Stimulated activated memory B cell treated with anti-CD40 and anti-IgM and Interleukin-4, amounts not matched to agents 10 μg/mL and 1 μg/mL and 100 μg/mL, for 72 hours (primary cell): ENCODE measurements around the gene SNX8.
"Not testable (repeated sequence)": the region's sequence is repeated elsewhere in the genome, so short reads cannot be mapped to it uniquely, and the experiment has no call there.

ENCODE experiments used
- ATAC-seq: fragments of 150-1000 bp; cut with Tn5 transposase; 2 replicates; pipeline ENCODE4 v1.10.0; 2021
- H3K27ac Mint-ChIP-seq: one replicate; pipeline ENCODE4 v1.8.0; 2022; ENCODE audit warnings: mild to moderate bottlenecking, mixed read lengths
- H3K27me3 Mint-ChIP-seq: one replicate; pipeline ENCODE4 v1.8.0; 2022; ENCODE audit warnings: mixed read lengths
- H3K36me3 Mint-ChIP-seq: one replicate; pipeline ENCODE4 v1.8.0; 2022; ENCODE audit warnings: mixed read lengths
- H3K4me1 Mint-ChIP-seq: one replicate; pipeline ENCODE4 v1.8.0; 2022; ENCODE audit warnings: mixed read lengths
- H3K4me3 Mint-ChIP-seq: one replicate; pipeline ENCODE4 v1.8.0; 2022; ENCODE audit warnings: mild to moderate bottlenecking, moderate library complexity, mixed read lengths
- H3K9me3 Mint-ChIP-seq: one replicate; pipeline ENCODE4 v1.8.0; 2022; ENCODE audit warnings: mixed read lengths

Gene SNX8

DNA sequence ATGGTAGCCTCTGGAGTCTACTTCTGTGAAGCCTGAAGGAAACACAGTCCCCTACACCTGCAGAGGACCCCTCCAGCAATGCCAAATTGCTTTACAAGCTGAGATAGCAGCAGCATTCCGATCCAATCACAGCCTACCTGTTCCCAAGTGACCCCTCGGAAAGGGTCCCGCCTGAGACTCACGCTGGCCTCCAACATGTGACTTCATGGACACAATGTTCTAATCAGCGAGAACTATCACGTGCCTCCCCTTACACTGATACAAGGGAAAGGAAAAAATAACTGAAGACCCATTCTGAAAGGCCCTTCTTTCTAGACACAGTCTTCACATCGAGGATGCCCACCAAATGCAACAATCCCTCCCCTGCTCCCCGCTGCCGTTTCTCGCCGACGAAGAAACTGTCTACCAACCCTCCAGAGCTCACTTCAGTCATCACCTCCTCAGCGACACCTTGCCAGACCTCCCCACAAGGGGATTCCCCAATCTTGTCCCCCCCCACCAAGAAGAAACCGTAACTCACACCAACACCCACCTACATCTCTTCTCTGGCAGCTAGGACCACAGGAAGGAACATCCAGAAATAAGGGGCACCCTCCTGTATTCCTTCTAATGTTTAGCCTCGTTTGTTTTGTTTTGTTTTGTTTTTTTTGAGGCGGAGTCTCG, 1.8 kb downstream of the SNX8 start:
- peaks cover 21% of the 10 kb centered on the region for H3K4me1 Mint-ChIP-seq
- ATAC-seq, result peak; percentile 34
- H3K36me3 Mint-ChIP-seq, result peaks cover 38% of the 10 kb centered on the region
- no peaks in the 10 kb centered on the region for H3K27me3 Mint-ChIP-seq
- H3K27ac Mint-ChIP-seq, result no peak overlapping the region
- H3K4me3 Mint-ChIP-seq, result peak overlapping the region; percentile 96
- H3K9me3 Mint-ChIP-seq, result no peaks in the 10 kb centered on the region

DNA sequence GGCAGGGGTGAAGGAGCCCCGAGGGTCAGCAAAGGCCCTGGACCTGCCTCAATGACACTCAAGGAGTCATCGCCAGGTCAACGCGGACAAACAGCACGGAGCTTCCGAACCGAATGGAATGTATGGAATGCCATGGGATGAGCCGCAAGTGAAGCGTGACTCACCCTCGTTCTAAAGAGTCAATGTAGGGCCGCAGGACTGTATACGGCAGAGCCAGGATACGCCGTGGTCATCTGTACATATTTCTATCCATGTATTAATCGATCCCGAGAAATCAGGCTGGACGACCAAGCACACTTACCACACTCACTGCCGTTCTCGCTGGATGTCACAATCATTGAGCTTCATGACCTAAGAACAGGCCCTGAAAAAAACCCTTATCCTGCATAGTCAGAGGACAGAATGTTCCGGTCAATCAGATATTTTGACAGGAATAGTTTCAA, 4.3 kb downstream of the SNX8 start:
- peaks cover 40% of the 10 kb centered on the region for H3K4me1 Mint-ChIP-seq

DNA sequence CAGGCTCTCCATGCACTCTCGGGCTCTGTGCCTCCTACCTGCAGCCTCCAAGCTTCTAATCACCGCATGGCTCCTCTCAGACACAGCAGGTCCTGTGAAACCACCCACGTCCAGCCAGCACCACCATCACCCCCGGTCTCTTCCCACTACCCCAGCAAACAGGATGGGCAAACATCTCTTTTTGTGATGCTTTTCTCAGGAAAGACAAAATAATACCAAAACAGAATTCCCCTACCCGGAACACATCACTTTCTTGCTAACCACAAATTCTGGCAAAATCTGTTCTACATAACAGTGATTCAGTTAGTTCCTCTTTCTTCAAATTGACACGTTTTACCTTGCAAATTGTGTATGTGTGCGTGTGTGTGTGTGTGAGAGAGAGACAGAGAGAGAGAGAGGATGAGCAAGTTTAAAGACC, 6.5 kb downstream of the SNX8 start:
- H3K27ac Mint-ChIP-seq, result peak overlapping the region; percentile 79
- no peaks in the 10 kb centered on the region for H3K9me3 Mint-ChIP-seq
- peaks cover 58% of the 10 kb centered on the region for H3K36me3 Mint-ChIP-seq
- peaks cover 43% of the 10 kb centered on the region for H3K4me1 Mint-ChIP-seq
- no peaks in the 10 kb centered on the region for H3K27me3 Mint-ChIP-seq
- peak overlapping the region; percentile 81 for H3K4me3 Mint-ChIP-seq
- ATAC-seq, result peak; percentile 90

More for the DNA sequence above, 4.3 kb downstream of the SNX8 start:
- no peaks in the 10 kb centered on the region for H3K27me3 Mint-ChIP-seq
- H3K27ac Mint-ChIP-seq, result no peak overlapping the region
- no peak for ATAC-seq
- peaks cover 54% of the 10 kb centered on the region for H3K36me3 Mint-ChIP-seq
- peak overlapping the region; percentile 60 for H3K4me3 Mint-ChIP-seq
- no peaks in the 10 kb centered on the region for H3K9me3 Mint-ChIP-seq

DNA sequence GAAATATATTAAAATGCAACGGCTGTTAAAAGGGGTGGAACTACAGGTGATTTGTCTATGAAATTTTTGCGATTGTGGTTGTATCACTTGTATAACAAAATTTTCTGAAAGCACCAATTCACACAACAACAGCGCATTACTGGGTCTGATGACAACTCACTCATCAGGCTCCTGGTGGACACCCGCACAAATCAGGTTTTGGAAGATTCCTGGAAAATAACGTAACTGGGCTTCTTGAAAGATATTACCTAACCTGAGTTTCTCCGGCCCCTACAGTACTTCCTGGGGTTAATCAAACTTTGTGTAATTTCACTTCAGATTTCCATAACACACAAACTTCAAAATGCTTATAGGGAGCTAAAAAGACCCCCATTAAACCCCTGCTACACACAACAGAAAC, 7.6 kb downstream of the SNX8 start:
- no peaks in the 10 kb centered on the region for H3K27me3 Mint-ChIP-seq
- peak overlapping the region; percentile 79 for H3K27ac Mint-ChIP-seq
- ATAC-seq, result no peak
- peaks cover 42% of the 10 kb centered on the region for H3K4me1 Mint-ChIP-seq
- no peaks in the 10 kb centered on the region for H3K9me3 Mint-ChIP-seq
- peak overlapping the region; percentile 81 for H3K4me3 Mint-ChIP-seq
- H3K36me3 Mint-ChIP-seq, result peaks cover 57% of the 10 kb centered on the region

DNA sequence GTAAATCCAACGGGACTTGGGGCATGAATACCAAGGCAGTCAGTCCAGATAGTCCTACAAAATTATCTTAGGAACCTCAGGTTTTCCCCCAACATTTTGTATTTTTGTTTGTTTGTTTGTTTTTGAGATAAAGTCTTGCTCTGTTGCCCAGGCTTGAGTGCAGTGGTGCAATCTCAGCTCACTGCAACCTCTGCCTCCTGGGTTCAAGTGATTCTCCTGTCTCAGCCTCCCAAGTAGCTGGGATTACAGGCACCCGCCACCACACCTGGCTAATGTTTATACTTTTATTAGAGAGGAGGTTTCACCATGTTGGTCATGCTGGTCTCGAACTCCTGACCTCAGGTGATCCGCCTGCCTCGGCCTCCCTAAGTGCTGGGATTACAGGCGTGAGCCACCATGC, 9.0 kb downstream of the SNX8 start:
- peaks cover 59% of the 10 kb centered on the region for H3K36me3 Mint-ChIP-seq
- peak overlapping the region; percentile 57 for H3K27ac Mint-ChIP-seq
- ATAC-seq, H3K9me3 Mint-ChIP-seq, H3K27me3 Mint-ChIP-seq: not testable (repeated sequence)
- H3K4me1 Mint-ChIP-seq, result peaks cover 56% of the 10 kb centered on the region
- H3K4me3 Mint-ChIP-seq, result peak overlapping the region; percentile 81

DNA sequence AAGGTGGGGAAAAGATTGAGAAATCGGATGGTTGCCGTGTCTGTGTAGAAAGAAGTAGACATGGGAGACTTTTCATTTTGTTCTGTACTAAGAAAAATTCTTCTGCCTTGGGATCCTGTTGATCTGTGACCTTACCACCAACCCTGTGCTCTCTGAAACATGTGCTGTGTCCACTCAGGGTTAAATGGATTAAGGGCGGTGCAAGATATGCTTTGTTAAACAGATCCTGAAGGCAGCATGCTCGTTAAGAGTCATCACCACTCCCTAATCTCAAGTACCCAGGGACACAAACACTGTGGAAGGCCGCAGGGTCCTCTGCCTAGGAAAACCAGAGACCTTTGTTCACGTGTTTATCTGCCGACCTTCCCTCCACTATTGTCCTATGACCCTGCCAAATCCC, 10.7 kb downstream of the SNX8 start:
- ATAC-seq, H3K27me3 Mint-ChIP-seq, H3K27ac Mint-ChIP-seq, H3K9me3 Mint-ChIP-seq: not testable (repeated sequence)
- H3K36me3 Mint-ChIP-seq, result peaks cover 57% of the 10 kb centered on the region
- H3K4me1 Mint-ChIP-seq, result peaks cover 64% of the 10 kb centered on the region
- H3K4me3 Mint-ChIP-seq, result peak overlapping the region; percentile 41

DNA sequence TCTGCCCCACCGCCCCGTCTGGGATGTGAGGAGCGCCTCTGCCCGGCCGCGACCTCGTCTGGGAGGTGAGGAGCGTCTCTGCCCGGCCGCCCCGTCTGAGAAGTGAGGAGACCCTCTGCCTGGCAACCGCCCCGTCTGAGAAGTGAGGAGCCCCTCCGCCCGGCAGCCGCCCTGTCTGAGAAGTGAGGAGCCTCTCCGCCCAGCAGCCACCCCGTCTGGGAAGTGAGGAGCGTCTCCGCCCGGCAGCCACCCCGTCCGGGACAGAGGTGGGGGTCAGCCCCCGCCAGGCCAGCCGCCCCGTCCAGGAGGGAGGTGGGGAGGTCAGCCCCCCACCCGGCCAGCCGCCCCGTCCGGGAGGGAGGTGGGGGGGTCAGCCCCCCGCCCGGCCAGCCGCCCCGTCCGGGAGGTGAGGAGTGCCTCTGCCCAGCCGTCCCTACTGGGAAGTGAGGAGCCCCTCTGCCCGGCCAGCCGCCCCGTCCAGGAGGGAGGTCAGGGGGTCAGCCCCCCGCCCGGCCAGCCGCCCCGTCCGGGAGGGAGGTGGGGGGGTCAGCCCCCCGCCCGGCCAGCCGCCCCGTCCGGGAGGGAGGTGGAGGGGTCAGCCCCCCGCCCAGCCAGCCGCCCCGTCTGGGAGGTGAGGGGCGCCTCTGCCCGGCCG, 11.4 kb downstream of the SNX8 start:
- not testable (repeated sequence) for H3K4me3 Mint-ChIP-seq, H3K27me3 Mint-ChIP-seq, H3K9me3 Mint-ChIP-seq, ATAC-seq
- Mint-ChIP-seq H3K4me1 (peaks cover 70% of the 10 kb centered on the region), H3K27ac (peak overlapping the region; percentile 95), H3K36me3 (peaks cover 55% of the 10 kb centered on the region)

DNA sequence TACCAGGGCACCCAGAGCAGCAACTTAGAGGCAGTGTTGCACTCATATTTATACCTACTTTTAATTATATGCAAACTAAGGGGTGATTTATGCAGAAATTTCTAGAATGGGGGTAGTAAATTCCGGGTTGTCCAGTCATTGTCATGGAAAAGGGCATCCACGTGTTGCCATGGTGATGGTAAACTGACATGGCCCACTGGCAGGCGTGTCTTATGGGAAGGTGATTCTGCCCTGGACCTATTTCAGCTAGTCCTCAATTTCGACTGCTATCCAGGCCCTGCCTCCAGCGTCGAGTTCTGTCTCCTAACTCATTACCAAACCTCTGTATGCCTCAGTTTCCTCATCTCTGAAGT, 12.8 kb downstream of the SNX8 start:
- peaks cover 75% of the 10 kb centered on the region for H3K4me1 Mint-ChIP-seq
- peak overlapping the region; percentile 77 for H3K4me3 Mint-ChIP-seq
- ATAC-seq, result no peak
- H3K27ac Mint-ChIP-seq, result peak overlapping the region; percentile 95
- peaks cover 56% of the 10 kb centered on the region for H3K36me3 Mint-ChIP-seq
- H3K27me3 Mint-ChIP-seq, result no peaks in the 10 kb centered on the region
- H3K9me3 Mint-ChIP-seq, result no peaks in the 10 kb centered on the region

DNA sequence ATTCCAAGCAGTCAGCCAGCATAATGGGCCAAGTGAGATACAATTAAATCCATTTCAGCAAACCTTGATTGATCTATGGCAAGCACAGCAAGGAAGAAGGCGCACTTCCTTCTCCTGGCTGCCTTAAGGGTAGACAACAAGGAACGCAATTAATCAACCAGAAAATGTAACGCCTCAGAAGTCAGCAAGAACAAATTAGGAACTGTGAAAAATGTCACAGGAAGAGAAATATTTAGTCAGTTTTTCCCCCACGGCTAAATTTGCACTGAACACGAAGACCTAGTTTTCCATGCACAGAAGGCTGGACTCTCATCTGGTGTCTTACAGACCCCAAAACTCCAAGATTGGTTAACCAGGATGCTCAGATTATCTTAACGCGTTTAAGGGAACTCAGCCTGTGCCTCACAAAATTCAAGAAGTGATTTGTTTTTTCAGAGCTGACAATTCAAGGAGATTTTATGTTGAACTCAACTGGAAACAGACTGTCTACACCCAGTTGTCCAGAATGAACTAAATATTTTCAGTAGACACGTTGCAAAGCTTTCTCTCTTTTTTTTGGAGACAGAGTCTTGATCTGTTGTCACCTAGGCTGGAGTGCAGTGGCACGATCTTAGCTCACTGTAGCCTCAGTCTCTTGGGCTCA, 14.2 kb downstream of the SNX8 start:
- Mint-ChIP-seq H3K4me3 (peak overlapping the region; percentile 77), H3K27me3 (no peaks in the 10 kb centered on the region)
- peak; percentile 74 for ATAC-seq

DNA sequence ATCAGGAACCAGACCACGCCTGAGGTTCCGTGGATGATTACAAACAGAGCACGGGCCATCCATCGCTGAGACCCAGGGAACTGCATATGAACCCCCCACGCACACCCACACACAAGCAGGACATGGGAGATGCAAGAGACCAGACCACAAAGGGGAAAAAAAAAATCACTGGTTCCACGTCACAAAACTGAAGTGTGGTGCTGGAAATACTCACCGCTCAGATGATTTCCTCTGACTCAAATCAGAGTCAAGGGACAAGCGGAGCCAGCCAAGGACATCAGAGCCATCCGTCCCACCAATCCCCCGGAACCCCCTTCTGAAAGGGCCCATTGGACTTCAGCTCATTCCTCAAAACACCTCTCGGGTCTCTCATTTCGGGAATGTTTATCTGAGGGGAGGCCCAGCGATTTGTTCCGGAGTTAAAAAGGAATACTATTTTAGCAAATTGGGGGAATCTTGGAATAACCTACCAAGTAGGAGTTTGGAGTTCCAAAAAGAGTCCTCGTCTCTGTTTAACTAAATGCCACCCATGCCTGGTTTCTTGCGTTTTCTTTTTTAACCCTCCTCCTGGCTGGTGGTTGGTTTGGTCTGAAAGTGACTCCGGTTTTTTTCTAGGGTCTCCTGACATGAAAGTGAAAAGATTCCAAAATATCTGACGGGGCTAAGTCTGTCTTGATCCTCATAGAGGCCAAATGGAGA, 15.0 kb downstream of the SNX8 start:
- H3K27ac Mint-ChIP-seq, result peak overlapping the region; percentile 95
- peak; percentile 91 for ATAC-seq
- H3K9me3 Mint-ChIP-seq, result no peaks in the 10 kb centered on the region
- peaks cover 76% of the 10 kb centered on the region for H3K4me1 Mint-ChIP-seq
- peak overlapping the region; percentile 77 for H3K4me3 Mint-ChIP-seq
- H3K36me3 Mint-ChIP-seq, result peaks cover 51% of the 10 kb centered on the region
- H3K27me3 Mint-ChIP-seq, result no peaks in the 10 kb centered on the region

More for the DNA sequence above, 14.2 kb downstream of the SNX8 start:
- peaks cover 58% of the 10 kb centered on the region for H3K36me3 Mint-ChIP-seq
- H3K4me1 Mint-ChIP-seq, result peaks cover 76% of the 10 kb centered on the region
- peak overlapping the region; percentile 95 for H3K27ac Mint-ChIP-seq
- no peaks in the 10 kb centered on the region for H3K9me3 Mint-ChIP-seq

DNA sequence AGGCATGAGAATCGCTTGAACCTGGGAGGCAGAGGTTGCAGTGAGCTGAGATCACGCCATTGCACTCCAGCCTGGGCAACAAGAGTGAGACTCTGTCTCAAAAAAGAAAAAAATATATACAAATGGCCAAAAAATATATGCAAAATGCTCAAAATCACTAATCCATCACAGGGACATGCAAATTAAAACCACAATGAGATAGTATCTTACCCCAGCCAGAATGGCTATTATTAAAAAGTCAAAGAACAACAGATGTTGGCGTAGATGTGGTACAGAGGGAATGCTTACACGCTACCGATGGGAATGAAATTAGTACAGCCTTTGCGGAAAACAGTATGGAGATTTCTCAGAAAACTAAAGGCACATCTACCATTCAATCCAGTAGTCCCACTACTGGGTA, 17.4 kb downstream of the SNX8 start:
- Mint-ChIP-seq H3K36me3 (peaks cover 45% of the 10 kb centered on the region), H3K4me1 (peaks cover 65% of the 10 kb centered on the region), H3K27me3 (no peaks in the 10 kb centered on the region), H3K4me3 (peak overlapping the region; percentile 34), H3K27ac (peak overlapping the region; percentile 75), H3K9me3 (no peaks in the 10 kb centered on the region)
- peak; percentile 37 for ATAC-seq

DNA sequence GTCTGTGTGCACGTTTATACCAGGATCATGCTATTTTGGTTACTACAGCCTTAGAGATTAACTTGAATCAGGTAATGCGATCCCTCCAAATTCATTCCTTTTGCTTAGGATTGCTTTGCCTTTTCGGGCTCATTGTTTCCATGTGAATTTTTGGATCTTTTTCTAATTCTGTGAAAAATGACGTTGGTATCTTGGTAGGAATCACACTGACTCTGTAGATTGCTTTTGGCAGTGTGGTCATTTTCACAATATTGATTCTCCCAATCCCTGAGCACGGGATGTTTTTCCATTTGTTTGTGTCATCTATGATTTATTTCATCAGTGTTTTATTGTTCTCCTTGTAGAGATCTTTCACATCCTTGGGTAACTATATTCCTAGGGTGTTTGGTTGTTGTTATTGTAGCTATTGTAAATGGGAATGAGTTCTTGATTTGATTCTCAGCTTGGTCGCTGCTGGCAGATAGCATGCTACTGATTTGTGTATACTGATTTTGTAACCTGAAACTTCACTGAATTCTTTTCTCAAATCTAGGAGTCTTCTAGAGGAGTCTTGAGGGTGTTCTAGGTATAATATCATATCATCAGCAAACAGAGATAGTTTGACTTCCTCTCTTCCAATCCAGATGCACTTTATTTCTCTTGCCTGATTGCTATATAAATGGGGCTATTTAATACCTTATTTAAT, 18.2 kb downstream of the SNX8 start:
- Mint-ChIP-seq H3K36me3 (peaks cover 43% of the 10 kb centered on the region), H3K27me3 (no peaks in the 10 kb centered on the region), H3K27ac (peak overlapping the region; percentile 75), H3K4me1 (peaks cover 63% of the 10 kb centered on the region), H3K9me3 (no peaks in the 10 kb centered on the region), H3K4me3 (peak overlapping the region; percentile 34)
- ATAC-seq, result no peak

DNA sequence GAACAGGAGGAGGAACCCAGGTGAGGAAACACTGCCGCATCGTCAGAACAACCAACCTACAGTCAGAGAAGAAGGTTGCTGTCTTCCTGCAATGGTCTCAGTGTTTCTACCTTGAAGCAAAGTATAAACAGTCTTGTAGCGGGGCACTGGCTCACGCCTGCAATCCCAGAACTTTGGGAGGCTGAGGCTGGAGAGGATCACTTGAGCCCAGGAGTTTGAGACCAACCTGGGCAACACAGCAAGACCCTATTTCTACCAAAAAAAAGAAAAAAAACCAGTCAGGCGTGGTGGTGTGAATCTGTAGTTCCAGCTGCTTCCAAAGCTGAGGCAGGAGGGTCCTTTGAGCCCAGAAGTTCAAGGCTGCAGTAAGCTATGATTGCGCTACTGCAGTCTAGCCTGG, 23.4 kb downstream of the SNX8 start:
- no peaks in the 10 kb centered on the region for H3K9me3 Mint-ChIP-seq
- peaks cover 50% of the 10 kb centered on the region for H3K4me1 Mint-ChIP-seq
- H3K4me3 Mint-ChIP-seq, result no peak overlapping the region
- H3K27ac Mint-ChIP-seq, result peak overlapping the region; percentile 60
- H3K27me3 Mint-ChIP-seq, result no peaks in the 10 kb centered on the region
- no peak for ATAC-seq
- H3K36me3 Mint-ChIP-seq, result peaks cover 44% of the 10 kb centered on the region

DNA sequence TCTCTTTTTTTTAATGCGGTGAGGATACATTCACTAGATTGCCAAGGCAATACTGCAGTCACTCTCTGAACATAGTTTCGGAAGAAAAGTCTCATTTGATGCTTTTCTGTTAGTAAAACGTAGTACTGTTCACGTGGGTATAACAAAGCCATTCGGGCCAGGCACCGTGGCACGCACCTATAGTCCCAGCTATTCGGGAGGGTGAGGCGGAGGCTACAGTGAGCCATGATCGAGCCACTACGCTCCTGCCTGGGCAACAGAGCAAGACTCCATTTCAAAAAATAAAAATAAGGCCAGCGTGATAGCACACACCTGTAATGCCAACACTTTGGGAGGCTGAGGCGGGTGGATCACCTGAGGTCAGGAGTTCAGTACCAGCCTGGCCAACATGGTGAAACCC, 24.6 kb downstream of the SNX8 start:
- ATAC-seq, result no peak
- peaks cover 40% of the 10 kb centered on the region for H3K36me3 Mint-ChIP-seq
- H3K27ac Mint-ChIP-seq, result peak overlapping the region; percentile 84
- H3K4me3 Mint-ChIP-seq, result no peak overlapping the region
- H3K9me3 Mint-ChIP-seq, result no peaks in the 10 kb centered on the region
- peaks cover 51% of the 10 kb centered on the region for H3K4me1 Mint-ChIP-seq
- no peaks in the 10 kb centered on the region for H3K27me3 Mint-ChIP-seq

DNA sequence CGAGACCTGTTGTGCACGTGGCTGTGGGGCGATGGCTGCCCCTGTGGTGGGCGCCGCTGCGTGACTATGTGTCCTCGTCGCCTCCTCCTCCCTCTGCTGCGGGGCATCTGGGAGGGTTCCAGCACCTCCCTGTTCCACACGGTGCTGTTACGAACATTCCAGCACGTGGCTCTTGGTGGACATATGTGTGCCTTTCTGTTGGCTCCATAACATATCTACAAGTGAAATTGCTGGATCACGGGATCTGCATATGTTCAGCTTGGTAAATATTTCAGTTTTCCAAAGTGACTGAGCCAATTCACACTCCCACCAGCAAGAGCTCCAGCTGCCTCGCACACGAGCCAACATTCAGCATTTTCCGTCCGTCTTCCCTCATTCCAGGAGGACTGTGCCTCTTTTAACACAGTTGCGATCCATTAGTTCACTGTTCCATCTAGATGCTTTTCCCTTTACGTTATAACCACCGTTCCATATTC, 25.1 kb downstream of the SNX8 start:
- H3K36me3 Mint-ChIP-seq, result peaks cover 40% of the 10 kb centered on the region
- peak overlapping the region; percentile 84 for H3K27ac Mint-ChIP-seq
- no peak for ATAC-seq
- peaks cover 51% of the 10 kb centered on the region for H3K4me1 Mint-ChIP-seq
- H3K27me3 Mint-ChIP-seq, result no peaks in the 10 kb centered on the region
- H3K9me3 Mint-ChIP-seq, result no peaks in the 10 kb centered on the region
- peak overlapping the region; percentile 25 for H3K4me3 Mint-ChIP-seq
